Measurements from ENCODE around the gene NUCKS1.

Gene NUCKS1

GRCh38 chr1:205739348-205740160 lies 10.4 kb downstream of the NUCKS1 start:
- Histone ChIP-seq H2AFZ (ENCODE audit: low read depth) (no peak overlapping the region), H4K20me1 (ENCODE audit: insufficient read depth) (peaks cover 36% of the 10 kb centered on the region), H3K79me2 (ENCODE audit: insufficient read depth, low read depth) (peaks cover 99% of the 10 kb centered on the region), H3K4me1 (ENCODE audit: low read depth, poor library complexity, severe bottlenecking) (peaks cover 18% of the 10 kb centered on the region), H3K4me3 (IDR thresholded peaks at IDR 0.05; ENCODE audit: insufficient read depth, low read depth, low read length) (no peak overlapping the region), H3K27ac (no peak overlapping the region), H3K36me3 (ENCODE audit: insufficient read depth) (no peaks in the 10 kb centered on the region), H3K27me3 (ENCODE audit: insufficient read depth, low read depth) (no peaks in the 10 kb centered on the region), H3K9ac (no peak overlapping the region), H3K4me2 (no peak overlapping the region)
- TF ChIP-seq, protein P1, sequence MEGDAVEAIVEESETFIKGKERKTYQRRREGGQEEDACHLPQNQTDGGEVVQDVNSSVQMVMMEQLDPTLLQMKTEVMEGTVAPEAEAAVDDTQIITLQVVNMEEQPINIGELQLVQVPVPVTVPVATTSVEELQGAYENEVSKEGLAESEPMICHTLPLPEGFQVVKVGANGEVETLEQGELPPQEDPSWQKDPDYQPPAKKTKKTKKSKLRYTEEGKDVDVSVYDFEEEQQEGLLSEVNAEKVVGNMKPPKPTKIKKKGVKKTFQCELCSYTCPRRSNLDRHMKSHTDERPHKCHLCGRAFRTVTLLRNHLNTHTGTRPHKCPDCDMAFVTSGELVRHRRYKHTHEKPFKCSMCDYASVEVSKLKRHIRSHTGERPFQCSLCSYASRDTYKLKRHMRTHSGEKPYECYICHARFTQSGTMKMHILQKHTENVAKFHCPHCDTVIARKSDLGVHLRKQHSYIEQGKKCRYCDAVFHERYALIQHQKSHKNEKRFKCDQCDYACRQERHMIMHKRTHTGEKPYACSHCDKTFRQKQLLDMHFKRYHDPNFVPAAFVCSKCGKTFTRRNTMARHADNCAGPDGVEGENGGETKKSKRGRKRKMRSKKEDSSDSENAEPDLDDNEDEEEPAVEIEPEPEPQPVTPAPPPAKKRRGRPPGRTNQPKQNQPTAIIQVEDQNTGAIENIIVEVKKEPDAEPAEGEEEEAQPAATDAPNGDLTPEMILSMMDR (conservative IDR thresholded peaks at IDR 0.05; ENCODE audit: low read depth, low read length), result no peak; the same call in 1 of the 2 replicates

DNA sequence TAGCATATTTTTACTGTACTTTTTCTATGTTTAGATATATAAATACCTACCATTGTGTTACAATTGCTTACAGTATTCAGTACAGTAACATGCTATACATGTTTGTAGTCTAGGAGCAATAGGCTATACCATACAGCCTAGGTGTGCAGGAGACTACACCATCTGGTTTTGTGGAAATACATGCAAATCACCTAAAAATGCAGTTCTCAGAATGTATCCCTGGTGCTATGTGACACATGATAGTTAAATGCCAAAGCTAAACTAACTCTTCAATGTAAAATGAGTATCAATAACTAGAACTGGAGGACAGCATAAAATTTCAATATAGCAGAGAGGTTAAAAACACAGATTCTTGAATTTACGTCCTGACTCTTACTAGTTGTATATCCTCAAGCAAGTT lies 14.8 kb downstream of the NUCKS1 start:
- no peaks in the 10 kb centered on the region for H3K36me3 ChIP-seq (ENCODE audit: insufficient read depth)
- H3K4me1 ChIP-seq (ENCODE audit: low read depth, poor library complexity, severe bottlenecking), result peaks cover 58% of the 10 kb centered on the region
- no peak overlapping the region for H3K27ac ChIP-seq
- H3K4me3 ChIP-seq (IDR thresholded peaks at IDR 0.05; ENCODE audit: insufficient read depth, low read depth, low read length), result no peak overlapping the region
- no peaks in the 10 kb centered on the region for H3K27me3 ChIP-seq (ENCODE audit: insufficient read depth, low read depth)
- no peak overlapping the region for H2AFZ ChIP-seq (ENCODE audit: low read depth)
- peaks cover 97% of the 10 kb centered on the region for H3K79me2 ChIP-seq (ENCODE audit: insufficient read depth, low read depth)
- no peak overlapping the region for H3K9ac ChIP-seq
- H3K4me2 ChIP-seq, result no peak overlapping the region
- H4K20me1 ChIP-seq (ENCODE audit: insufficient read depth), result peaks cover 26% of the 10 kb centered on the region
- TF ChIP-seq, protein P1 (conservative IDR thresholded peaks at IDR 0.05; ENCODE audit: low read depth, low read length), result no peak

- H3K36me3 ChIP-seq (ENCODE audit: insufficient read depth), result no peaks in the 10 kb centered on the region
- H3K4me2 ChIP-seq, result no peak overlapping the region
- peaks cover 97% of the 10 kb centered on the region for H3K79me2 ChIP-seq (ENCODE audit: insufficient read depth, low read depth)
- peaks cover 68% of the 10 kb centered on the region for H3K4me1 ChIP-seq (ENCODE audit: low read depth, poor library complexity, severe bottlenecking)
- no peak overlapping the region for H3K9ac ChIP-seq
- H3K4me3 ChIP-seq (IDR thresholded peaks at IDR 0.05; ENCODE audit: insufficient read depth, low read depth, low read length), result no peak overlapping the region
- H4K20me1 ChIP-seq (ENCODE audit: insufficient read depth), result peaks cover 20% of the 10 kb centered on the region
- no peak overlapping the region for H3K27ac ChIP-seq
- no peaks in the 10 kb centered on the region for H3K27me3 ChIP-seq (ENCODE audit: insufficient read depth, low read depth)
- TF ChIP-seq, protein P1 (conservative IDR thresholded peaks at IDR 0.05; ENCODE audit: low read depth, low read length), result no peak
- no peak overlapping the region for H2AFZ ChIP-seq (ENCODE audit: low read depth)
These were observed 16.4 kb downstream of the NUCKS1 start for GRCh38 chr1:205733438-205734175.

GRCh38 chr1:205729945-205730610 lies 19.9 kb downstream of the NUCKS1 start:
- peaks cover 61% of the 10 kb centered on the region for H3K4me1 ChIP-seq (ENCODE audit: low read depth, poor library complexity, severe bottlenecking)
- H3K27ac ChIP-seq, result no peak overlapping the region
- H3K79me2 ChIP-seq (ENCODE audit: insufficient read depth, low read depth), result peaks cover 97% of the 10 kb centered on the region
- H3K36me3 ChIP-seq (ENCODE audit: insufficient read depth), result peaks cover 6% of the 10 kb centered on the region; the same call in 1 of the 2 replicates
- TF ChIP-seq, protein P1 (conservative IDR thresholded peaks at IDR 0.05; ENCODE audit: low read depth, low read length), result no peak
- no peak overlapping the region for H3K9ac ChIP-seq
- peaks cover 13% of the 10 kb centered on the region; the same call in 1 of the 2 replicates for H4K20me1 ChIP-seq (ENCODE audit: insufficient read depth)
- no peak overlapping the region for H3K4me3 ChIP-seq (IDR thresholded peaks at IDR 0.05; ENCODE audit: insufficient read depth, low read depth, low read length)
- no peaks in the 10 kb centered on the region for H3K27me3 ChIP-seq (ENCODE audit: insufficient read depth, low read depth)
- H3K4me2 ChIP-seq, result no peak overlapping the region
- no peak overlapping the region for H2AFZ ChIP-seq (ENCODE audit: low read depth)
